ENCODE measurements around the gene ASAP3.

ASAP3 gene

GRCh38 chr1:23448846-23449245 lies 35.1 kb downstream of the ASAP3 start:
- no peak for DNase-seq

GRCh38 chr1:23446661-23447310 lies 37.2 kb downstream of the ASAP3 start:
- peak in 1 of 2 experiments; percentile 52 for DNase-seq

GRCh38 chr1:23444596-23445390 lies 39.2 kb downstream of the ASAP3 start:
- peak in 1 of 2 experiments; percentile 37 for DNase-seq

GRCh38 chr1:23444104-23444533 lies 39.9 kb downstream of the ASAP3 start:
- DNase-seq = no peak

- no peak for DNase-seq
Measured at GRCh38 chr1:23442751-23443150, 41.2 kb downstream of the ASAP3 start.

GRCh38 chr1:23441446-23442148 lies 42.4 kb downstream of the ASAP3 start:
- DNase-seq = no peak

- no peak for DNase-seq
Measured at GRCh38 chr1:23438545-23438944, 45.4 kb downstream of the ASAP3 start.

GRCh38 chr1:23437355-23437664 lies 46.7 kb downstream of the ASAP3 start:
- DNase-seq = no peak

- no peak for DNase-seq
Measured at GRCh38 chr1:23436520-23437354, 47.2 kb downstream of the ASAP3 start.

- no peak for DNase-seq
Measured at GRCh38 chr1:23434260-23434775, 49.7 kb downstream of the ASAP3 start.

- DNase-seq = no peak
Measured at GRCh38 chr1:23433122-23433521, 50.9 kb downstream of the ASAP3 start.

- no peak for DNase-seq
Measured at GRCh38 chr1:23431431-23431830, 52.5 kb downstream of the ASAP3 start.

GRCh38 chr1:23430803-23431202 lies 53.2 kb downstream of the ASAP3 start:
- no peak for DNase-seq

GRCh38 chr1:23428136-23428905 lies 55.7 kb downstream of the ASAP3 start:
- no peak for DNase-seq

GRCh38 chr1:23427550-23427949 lies 56.4 kb downstream of the ASAP3 start:
- no peak for DNase-seq

GRCh38 chr1:23426828-23427227 lies 57.2 kb downstream of the ASAP3 start:
- DNase-seq = no peak

- DNase-seq = no peak
Measured at GRCh38 chr1:23425193-23425494, 58.8 kb downstream of the ASAP3 start.

GRCh38 chr1:23424293-23425192 lies 59.4 kb downstream of the ASAP3 start, which contains the start of gene TCEA3:
TSS of gene TCEA3 (minus strand) at chr1:23424748. CDS start at chr1:23424633, 115 bp downstream.
- DNase-seq = peak in 1 of 2 experiments; percentile 14

- no peak for DNase-seq
Measured at GRCh38 chr1:23423415-23424292, 60.3 kb downstream of the ASAP3 start.

GRCh38 chr1:23422941-23423340 lies 61.0 kb downstream of the ASAP3 start:
- no peak for DNase-seq

All from NCI-H524 (cell line).